Measurements from ENCODE around the gene COPZ2. TPM values are rescaled to one million over a fixed set of nuclear protein-coding genes. Genes with fewer than 3 reads are reported as not detected.

The COPZ2 gene
- total and polyA plus RNA-seq, 9 of the 15 experiments (the other 6 are each of a cell fraction or from before 2014, with no cell fraction given) = 0.22 to 0.49 TPM; not detected in 7

GRCh38 chr17:48051706-48052486 is 14.3 kb upstream of the COPZ2 start (continued):
- TF ChIP-seq ARID3B (CRISPR knock-in tag; IDR thresholded peaks at IDR 0.05; ENCODE audit: borderline replicate concordance) = no peak
- no peak for TF ChIP-seq NCOR1 (IDR thresholded peaks at IDR 0.05)
- no peak for TF ChIP-seq CEBPZ (IDR thresholded peaks at IDR 0.05; ENCODE audit: borderline replicate concordance, low read depth, low read length)
- no peak for TF ChIP-seq UBTF (IDR thresholded peaks at IDR 0.05; ENCODE audit: borderline replicate concordance in 1 of 2, low read depth in 2 of 2, low read length in 2 of 2)
- TF ChIP-seq TAF1 (IDR thresholded peaks at IDR 0.05; ENCODE audit: control insufficient read depth, extremely low read depth, insufficient read depth, low read length, severe bottlenecking) = no peak
- no peak for TF ChIP-seq JUN (IDR thresholded peaks at IDR 0.05; ENCODE audit: borderline replicate concordance, low read depth, low read length)
- no peak for TF ChIP-seq JUN (CRISPR knock-in tag; IDR thresholded peaks at IDR 0.05; ENCODE audit: borderline replicate concordance)
- TF ChIP-seq PTBP1 (IDR thresholded peaks at IDR 0.05; ENCODE audit: low read depth, low read length) = no peak
- TF ChIP-seq POLR3A (IDR thresholded peaks at IDR 0.05; ENCODE audit: borderline replicate concordance, extremely low read depth, insufficient read depth, insufficient read length) = no peak
- no peak for TF ChIP-seq SAFB2 (IDR thresholded peaks at IDR 0.05; ENCODE audit: borderline replicate concordance, low read depth, low read length, severe bottlenecking)
- peak in 1 of 2 experiments; percentile 65; a peak in 2 of 4 replicates for TF ChIP-seq TEAD1 (CRISPR knock-in tag; IDR thresholded peaks at IDR 0.05)
- no peak for TF ChIP-seq ATF1 (CRISPR knock-in tag; IDR thresholded peaks at IDR 0.05)
- TF ChIP-seq ATF1 (tag; IDR thresholded peaks at IDR 0.05) = 0 out of 2 replicates have a peak, but pooled peaks have one; percentile 30
- TF ChIP-seq CTBP1 (IDR thresholded peaks at IDR 0.05; ENCODE audit: borderline replicate concordance) = peak; percentile 78; the same call in 1 of the 2 replicates
- TF ChIP-seq KAT2B (IDR thresholded peaks at IDR 0.05; ENCODE audit: low read depth, low read length) = no peak
- no peak for TF ChIP-seq STAT5A (IDR thresholded peaks at IDR 0.05; ENCODE audit: borderline replicate concordance, low read length)
- no peak for TF ChIP-seq POU5F1 (IDR thresholded peaks at IDR 0.05; ENCODE audit: borderline replicate concordance, low read depth, low read length, partially characterized antibody)

Data from K562 (cell line).